ENCODE results near the gene DPP8. TPM values are rescaled to one million over a fixed set of nuclear protein-coding genes. Genes with fewer than 3 reads are reported as not detected.

DPP8 gene
- polyA plus RNA-seq, 1 of the 3 experiments (the other 2 are of a cell fraction): 14.1 TPM

DNA sequence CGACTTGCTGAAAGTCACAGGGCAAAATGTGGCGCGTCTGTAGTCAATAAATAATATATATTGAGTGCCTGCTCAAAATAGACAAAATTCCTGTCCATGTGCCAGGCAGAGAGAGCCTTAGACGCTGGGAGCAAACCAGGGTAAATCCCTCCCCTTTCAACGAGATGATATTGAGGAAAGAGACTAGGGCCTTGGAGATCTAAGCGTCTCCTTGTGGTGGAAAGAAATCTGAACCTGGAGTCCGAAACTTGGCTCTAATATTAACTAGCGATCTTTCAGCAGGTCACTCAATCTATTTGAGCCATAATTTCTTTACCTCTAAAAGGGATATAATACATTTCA, 348 bp upstream of the DPP8 start (continued):
- TF ChIP-seq, protein P1, sequence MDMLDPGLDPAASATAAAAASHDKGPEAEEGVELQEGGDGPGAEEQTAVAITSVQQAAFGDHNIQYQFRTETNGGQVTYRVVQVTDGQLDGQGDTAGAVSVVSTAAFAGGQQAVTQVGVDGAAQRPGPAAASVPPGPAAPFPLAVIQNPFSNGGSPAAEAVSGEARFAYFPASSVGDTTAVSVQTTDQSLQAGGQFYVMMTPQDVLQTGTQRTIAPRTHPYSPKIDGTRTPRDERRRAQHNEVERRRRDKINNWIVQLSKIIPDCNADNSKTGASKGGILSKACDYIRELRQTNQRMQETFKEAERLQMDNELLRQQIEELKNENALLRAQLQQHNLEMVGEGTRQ (IDR thresholded peaks at IDR 0.05; ENCODE audit: borderline replicate concordance, low read depth, low read length): no peak
- TF ChIP-seq GABPA (IDR thresholded peaks at IDR 0.05; ENCODE audit: low read depth): no peak
- TF ChIP-seq, protein P2, sequence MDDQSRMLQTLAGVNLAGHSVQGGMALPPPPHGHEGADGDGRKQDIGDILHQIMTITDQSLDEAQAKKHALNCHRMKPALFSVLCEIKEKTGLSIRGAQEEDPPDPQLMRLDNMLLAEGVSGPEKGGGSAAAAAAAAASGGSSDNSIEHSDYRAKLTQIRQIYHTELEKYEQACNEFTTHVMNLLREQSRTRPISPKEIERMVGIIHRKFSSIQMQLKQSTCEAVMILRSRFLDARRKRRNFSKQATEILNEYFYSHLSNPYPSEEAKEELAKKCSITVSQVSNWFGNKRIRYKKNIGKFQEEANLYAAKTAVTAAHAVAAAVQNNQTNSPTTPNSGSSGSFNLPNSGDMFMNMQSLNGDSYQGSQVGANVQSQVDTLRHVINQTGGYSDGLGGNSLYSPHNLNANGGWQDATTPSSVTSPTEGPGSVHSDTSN (IDR thresholded peaks at IDR 0.05): no peak
- no peak for TF ChIP-seq MXI1 (IDR thresholded peaks at IDR 0.05; ENCODE audit: low read depth, low read length)
- TF ChIP-seq, protein P3, sequence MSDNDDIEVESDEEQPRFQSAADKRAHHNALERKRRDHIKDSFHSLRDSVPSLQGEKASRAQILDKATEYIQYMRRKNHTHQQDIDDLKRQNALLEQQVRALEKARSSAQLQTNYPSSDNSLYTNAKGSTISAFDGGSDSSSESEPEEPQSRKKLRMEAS (IDR thresholded peaks at IDR 0.05; ENCODE audit: low read depth): no peak

DNA sequence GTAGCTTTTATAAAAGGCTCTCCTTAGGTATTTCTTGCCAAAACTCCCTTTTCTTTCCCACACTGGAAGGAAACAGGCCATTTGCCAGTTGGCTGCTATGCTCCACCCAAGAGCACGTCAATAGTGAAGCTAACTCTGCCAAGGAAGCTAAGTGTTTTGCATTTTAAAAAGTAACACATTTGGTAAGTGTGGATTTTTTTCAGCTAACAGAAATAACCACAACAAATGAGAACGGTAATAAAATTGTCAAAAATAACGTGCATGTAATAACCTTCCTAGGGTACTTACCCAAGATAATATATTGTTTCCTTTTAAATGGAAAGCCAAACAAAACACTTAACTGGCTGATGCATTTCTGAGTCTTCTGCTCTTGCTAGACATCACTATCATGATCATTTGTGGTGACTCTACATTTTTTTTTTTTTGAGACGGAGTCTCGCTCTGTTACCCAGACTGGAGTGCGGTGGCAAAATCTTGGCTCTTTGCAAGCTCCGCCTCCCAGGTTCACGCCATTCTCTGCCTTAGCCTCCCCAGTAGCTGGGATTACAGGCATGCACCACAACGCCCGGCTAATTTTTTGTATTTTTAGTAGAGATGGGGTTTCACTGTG, 4.6 kb downstream of the DPP8 start:
- Histone ChIP-seq H3K9ac (no peak overlapping the region), H3K9me3 (no peaks in the 10 kb centered on the region), H2AFZ (ENCODE audit: low read depth) (no peak overlapping the region), H3K27me3 (ENCODE audit: insufficient read depth) (no peaks in the 10 kb centered on the region), H4K20me1 (ENCODE audit: insufficient read depth) (peaks cover 22% of the 10 kb centered on the region), H3K4me2 (no peak overlapping the region), H3K4me1 (ENCODE audit: control insufficient read depth in 1 of 2, insufficient read depth in 2 of 2, low read depth in 1 of 2, low read length in 1 of 2) (peaks cover 9 to 12% of the 10 kb centered on the region in 2 experiments; a peak in 3 of 4 replicates), H3K9me2 (no peaks in the 10 kb centered on the region), H3K4me3 (ENCODE audit: low read depth in 2 of 2, low read length in 1 of 2) (no peak overlapping the region), H3K27ac (ENCODE audit: low read depth in 2 of 2, low read length in 1 of 2) (no peak overlapping the region), H3F3A (replicated peaks; ENCODE audit: insufficient read depth) (peaks cover 6% of the 10 kb centered on the region), H3K79me2 (ENCODE audit: insufficient read depth) (peaks cover 90% of the 10 kb centered on the region), H3K36me3 (replicated peaks in 1 of 2; ENCODE audit: control insufficient read depth in 1 of 2, insufficient read depth in 2 of 2, low read length in 1 of 2) (peaks cover 40 to 56% of the 10 kb centered on the region in 2 experiments)
- CTCF ChIA-PET: interaction anchor here (0.6 kb wide), 1 partner anchor 14 kb away, joined by 3 read pairs; no protein-coding TSS in a partner anchor
- DNase-seq: no peak
- WGBS (ENCODE audit: low lambda C conversion rate): 85% methylated on average over 10 of the region's 10 CpGs
- POLR2A ChIA-PET: interaction anchor here (1.1 kb wide), 1 partner anchor 98 kb away, joined by 3 read pairs; the partner anchor contains the start of gene INTS14
- TF ChIP-seq, protein P4, sequence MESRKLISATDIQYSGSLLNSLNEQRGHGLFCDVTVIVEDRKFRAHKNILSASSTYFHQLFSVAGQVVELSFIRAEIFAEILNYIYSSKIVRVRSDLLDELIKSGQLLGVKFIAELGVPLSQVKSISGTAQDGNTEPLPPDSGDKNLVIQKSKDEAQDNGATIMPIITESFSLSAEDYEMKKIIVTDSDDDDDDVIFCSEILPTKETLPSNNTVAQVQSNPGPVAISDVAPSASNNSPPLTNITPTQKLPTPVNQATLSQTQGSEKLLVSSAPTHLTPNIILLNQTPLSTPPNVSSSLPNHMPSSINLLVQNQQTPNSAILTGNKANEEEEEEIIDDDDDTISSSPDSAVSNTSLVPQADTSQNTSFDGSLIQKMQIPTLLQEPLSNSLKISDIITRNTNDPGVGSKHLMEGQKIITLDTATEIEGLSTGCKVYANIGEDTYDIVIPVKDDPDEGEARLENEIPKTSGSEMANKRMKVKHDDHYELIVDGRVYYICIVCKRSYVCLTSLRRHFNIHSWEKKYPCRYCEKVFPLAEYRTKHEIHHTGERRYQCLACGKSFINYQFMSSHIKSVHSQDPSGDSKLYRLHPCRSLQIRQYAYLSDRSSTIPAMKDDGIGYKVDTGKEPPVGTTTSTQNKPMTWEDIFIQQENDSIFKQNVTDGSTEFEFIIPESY (IDR thresholded peaks at IDR 0.05; ENCODE audit: borderline replicate concordance, low read depth): no peak
- no peak for TF ChIP-seq TCF12 (IDR thresholded peaks at IDR 0.05)
- TF ChIP-seq CHD2 (IDR thresholded peaks at IDR 0.05; ENCODE audit: low read length, partially characterized antibody): no peak
- TF ChIP-seq JUND (IDR thresholded peaks at IDR 0.05): no peak
- TF ChIP-seq GABPA (IDR thresholded peaks at IDR 0.05; ENCODE audit: low read depth): no peak
- TF ChIP-seq FOXJ3 (CRISPR knock-in tag; IDR thresholded peaks at IDR 0.05): no peak
- TF ChIP-seq, protein P2 (IDR thresholded peaks at IDR 0.05): no peak
- no peak for TF ChIP-seq MEF2A (IDR thresholded peaks at IDR 0.05; ENCODE audit: borderline replicate concordance, low read depth)
- no peak for TF ChIP-seq RCOR1 (IDR thresholded peaks at IDR 0.05; ENCODE audit: low read length)
- TF ChIP-seq, protein P3 (IDR thresholded peaks at IDR 0.05; ENCODE audit: low read depth): no peak
- TF ChIP-seq, protein P5, sequence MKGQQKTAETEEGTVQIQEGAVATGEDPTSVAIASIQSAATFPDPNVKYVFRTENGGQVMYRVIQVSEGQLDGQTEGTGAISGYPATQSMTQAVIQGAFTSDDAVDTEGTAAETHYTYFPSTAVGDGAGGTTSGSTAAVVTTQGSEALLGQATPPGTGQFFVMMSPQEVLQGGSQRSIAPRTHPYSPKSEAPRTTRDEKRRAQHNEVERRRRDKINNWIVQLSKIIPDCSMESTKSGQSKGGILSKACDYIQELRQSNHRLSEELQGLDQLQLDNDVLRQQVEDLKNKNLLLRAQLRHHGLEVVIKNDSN (IDR thresholded peaks at IDR 0.05; ENCODE audit: borderline replicate concordance, low read depth): no peak
- TF ChIP-seq, protein P1 (IDR thresholded peaks at IDR 0.05; ENCODE audit: borderline replicate concordance, low read depth, low read length): no peak
- no peak for TF ChIP-seq RAD21 (IDR thresholded peaks at IDR 0.05; ENCODE audit: low read length)
- no peak for TF ChIP-seq TAF1 (IDR thresholded peaks at IDR 0.05; ENCODE audit: borderline replicate concordance, low read depth, low read length)
- TF ChIP-seq TEAD4 (IDR thresholded peaks at IDR 0.05; ENCODE audit: borderline replicate concordance, insufficient read depth): no peak
- TF ChIP-seq EP300 (IDR thresholded peaks at IDR 0.05; ENCODE audit: borderline replicate concordance in 1 of 2, low read depth in 1 of 2, low read length in 1 of 2): no peak
- no peak for TF ChIP-seq FOXM1 (IDR thresholded peaks at IDR 0.05; ENCODE audit: low read depth)
- TF ChIP-seq FOSL2 (IDR thresholded peaks at IDR 0.05; ENCODE audit: borderline replicate concordance, low read depth): no peak
